HG02973 (cell line): ENCODE results near the gene SUPV3L1.

Source experiments
- ATAC-seq: cut with Tn5 transposase; IDR thresholded peaks from one replicate; pipeline ENCODE4 v1.9.1; 2021; ENCODE audit warnings: moderate library complexity; ENCODE audit not compliant: unreplicated experiment

The SUPV3L1 gene

GRCh38 chr10:69201045-69201444, 21.0 kb downstream of the SUPV3L1 start:
- ATAC-seq = no peak

DNA sequence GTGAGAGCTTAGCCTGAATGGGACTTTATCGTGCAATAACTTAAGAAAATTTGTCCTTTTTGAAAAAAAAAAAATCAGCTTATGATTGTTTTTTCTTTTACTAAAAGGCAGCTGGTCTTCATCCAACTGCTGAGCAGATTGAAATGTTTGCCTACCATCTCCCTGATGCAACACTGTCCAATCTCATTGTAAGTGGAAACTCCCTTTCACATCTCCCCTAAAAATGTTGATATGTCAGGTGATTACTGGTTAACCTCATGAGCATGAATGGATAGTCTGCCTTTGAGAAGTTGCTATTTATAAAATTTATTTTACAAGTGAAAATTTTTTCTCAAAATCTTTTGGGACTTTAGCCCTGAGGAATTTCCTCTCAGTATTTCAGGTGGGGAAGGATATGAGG, 22.3 kb downstream of the SUPV3L1 start:
- no peak for ATAC-seq

GRCh38 chr10:69208761-69209160, 28.7 kb downstream of the SUPV3L1 start:
- ATAC-seq = no peak

DNA sequence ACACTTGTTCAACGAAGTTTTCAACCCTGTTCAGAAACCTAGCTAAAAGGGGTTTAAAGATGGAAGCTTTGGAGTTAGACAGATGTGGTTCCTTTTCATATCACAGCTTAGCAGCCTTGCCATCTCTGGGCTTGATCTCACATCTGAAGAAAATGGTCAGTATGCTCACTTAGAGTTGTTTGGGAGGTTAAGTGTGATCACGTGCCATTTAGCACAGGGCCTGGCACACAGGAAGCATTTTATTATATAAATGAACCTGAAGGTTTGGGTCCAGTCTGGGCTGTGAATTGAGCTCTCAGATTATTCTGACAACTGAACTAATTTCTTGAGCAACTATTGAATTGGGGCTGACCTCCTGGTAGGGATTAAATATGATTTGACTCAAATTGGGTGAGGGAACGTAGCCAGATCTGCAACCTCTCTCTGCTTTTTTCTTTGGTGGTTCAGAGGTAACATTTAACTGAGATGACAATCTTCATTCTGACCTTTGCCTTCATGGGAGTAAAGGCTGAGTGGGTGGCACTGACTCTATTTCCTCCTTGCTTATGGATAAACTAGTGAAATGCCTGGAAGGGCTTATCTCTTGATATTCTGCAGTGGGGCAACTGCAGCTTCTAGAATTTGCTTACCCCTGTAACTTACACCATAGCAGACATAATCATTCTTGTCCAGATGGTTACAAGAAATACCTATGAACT, 29.9 kb downstream of the SUPV3L1 start:
- no peak for ATAC-seq

DNA sequence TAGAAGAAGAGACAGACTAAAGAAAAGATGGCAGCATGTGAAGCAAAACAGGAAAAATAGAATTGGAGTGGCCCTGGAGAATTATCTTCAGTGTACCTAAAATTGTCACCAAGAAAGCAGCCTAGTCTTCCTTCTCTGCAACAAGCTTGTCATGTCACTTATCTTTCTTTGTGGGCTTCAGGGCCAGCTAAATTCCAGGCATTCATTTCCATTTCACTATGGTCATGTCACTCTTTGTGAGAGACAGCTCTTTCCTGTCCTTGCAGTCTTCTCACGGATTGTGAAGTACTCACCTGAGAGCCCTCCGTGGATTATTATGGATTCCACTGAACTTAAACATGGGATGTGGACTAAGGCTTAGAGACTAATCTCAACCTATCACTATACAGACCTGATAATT, 31.1 kb downstream of the SUPV3L1 start:
- no peak for ATAC-seq

GRCh38 chr10:69211524-69211923, 31.5 kb downstream of the SUPV3L1 start:
- ATAC-seq = no peak

DNA sequence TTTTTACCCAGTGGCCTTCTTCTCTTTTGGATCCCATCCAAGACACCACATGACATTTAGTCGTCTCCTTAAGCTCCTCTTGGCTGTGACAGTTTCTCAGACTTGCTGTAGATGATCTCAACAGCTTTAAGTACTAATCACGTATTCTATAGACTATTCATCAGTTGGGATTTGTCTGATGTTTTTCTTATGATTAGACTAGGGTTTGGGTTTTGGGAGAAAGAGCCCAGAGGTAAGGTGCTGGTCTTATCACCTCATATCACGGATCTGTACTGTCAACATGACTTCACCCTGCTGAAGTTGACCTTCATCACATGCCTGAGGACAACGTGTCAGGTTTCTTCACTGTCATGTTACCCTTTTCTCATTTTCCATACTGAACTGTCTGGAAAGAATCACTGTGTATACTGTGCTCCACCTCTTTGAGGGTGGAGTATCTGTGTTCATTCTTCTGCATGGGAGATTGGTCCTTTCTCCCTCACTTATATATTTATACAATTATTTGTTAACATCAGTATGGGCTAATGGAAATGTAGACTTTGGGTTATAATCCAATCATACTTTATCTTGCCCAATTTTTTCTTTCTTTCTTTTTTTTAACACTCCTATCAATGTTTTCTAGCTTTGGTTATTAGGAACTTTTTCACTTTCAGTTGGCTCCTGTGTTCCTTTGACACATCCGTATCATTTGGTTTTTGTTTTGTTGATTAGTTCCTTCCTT, 33.7 kb downstream of the SUPV3L1 start:
- no peak for ATAC-seq

DNA sequence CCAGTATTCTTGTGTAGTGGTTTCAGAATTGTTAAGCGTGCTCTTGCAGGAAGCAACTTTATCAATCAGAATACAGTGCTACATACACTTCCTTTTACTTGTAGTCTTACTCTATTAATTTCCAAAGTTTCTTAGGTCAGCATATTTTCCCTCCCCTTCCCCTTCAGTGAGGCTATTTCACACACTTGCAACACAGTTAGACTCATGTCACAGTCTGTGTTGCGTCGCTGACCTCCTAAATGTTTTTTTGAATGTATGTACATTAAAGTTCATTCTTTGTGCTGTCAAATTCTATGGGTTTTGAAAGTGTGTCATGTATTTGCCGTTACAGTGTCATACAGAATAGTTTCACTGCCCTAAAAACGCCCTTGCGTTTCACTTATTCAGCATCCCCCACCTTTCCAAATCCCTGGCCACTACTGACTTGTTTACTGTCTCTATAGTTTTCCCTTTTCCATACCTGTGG, 34.7 kb downstream of the SUPV3L1 start:
- no peak for ATAC-seq

GRCh38 chr10:69215405-69216171, 35.6 kb downstream of the SUPV3L1 start:
- no peak for ATAC-seq

DNA sequence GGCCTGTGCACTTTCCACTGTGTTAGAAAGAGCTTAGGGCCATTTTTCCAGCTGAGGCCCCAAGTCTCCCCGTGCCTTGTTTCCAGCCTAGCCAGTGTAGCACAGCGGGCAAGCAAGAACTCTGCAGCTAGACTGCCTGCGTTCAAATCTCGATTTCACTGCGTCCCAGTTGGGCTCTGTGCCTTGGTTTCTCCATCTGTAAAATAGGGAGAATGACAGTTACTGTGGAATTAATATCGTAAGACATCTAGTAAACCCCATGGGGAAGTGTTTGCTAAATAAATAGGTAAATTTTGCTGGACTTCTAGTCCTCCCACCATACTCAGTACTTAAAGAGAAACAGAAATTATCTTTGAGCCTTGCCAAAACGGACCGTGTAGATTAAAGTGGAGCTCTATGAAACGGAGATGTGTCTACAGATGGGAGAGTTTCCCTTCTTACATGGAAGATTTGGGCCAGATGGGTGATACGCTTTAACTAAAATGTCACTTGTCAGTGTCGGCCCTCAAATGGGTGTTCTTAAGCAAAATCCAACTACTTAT, 36.6 kb downstream of the SUPV3L1 start:
- no peak for ATAC-seq

DNA sequence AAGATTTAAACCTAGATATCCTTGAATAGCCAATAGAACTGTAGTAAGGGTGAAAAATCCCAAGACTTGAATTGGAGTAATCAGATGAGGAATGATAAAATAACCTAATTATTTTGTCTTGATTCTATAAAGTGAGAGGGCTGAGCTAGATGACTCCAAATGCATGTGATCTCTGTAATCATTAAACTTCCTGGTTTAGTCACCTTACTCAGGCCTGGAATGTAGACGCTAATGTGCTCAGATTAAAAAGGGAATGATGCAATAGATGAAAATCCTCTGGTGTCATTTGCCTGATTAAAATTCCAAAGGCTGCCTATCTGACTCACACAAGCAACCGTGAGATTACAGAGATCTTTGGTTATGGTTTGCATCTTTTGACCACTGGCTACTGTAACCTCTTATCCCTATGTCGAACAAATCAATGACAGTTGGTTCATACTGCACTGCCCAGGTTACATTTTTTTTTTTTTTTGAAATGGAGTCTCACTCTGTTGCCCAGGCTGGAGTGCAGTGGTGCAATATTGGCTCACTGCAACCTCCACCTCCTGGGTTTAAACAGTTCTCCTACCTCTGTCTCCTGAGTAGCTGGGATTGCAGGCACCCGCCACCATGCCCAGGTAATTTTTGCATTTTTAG, 37.2 kb downstream of the SUPV3L1 start:
- ATAC-seq = no peak

DNA sequence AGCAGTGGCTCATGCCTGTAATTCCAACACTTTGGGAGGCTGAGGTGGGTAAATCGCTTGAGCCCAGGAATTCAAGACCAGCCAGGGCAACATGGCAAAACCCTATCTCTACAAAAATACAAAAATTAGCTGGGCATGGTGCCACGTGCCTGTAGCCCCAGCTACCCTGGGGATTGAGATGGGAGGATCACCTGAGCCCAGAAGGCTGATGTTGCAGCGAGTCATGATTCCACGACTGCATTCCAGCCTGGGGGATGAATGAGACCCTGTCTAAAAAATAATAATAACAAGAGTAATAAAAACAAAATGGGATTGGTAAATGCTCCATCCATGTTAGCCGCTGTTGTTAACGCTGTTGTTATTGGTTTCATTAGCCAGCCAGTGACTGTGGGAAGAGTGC, 38.8 kb downstream of the SUPV3L1 start:
- ATAC-seq = no peak

- no peak for ATAC-seq
Measured at GRCh38 chr10:69220041-69220451, 40.0 kb downstream of the SUPV3L1 start, which contains the start of gene HKDC1. Gene HKDC1 (plus strand): TSS chr10:69220332. CDS start chr10:69220436, 104 bp downstream.

- ATAC-seq = no peak
Measured at GRCh38 chr10:69220507-69220906, 40.5 kb downstream of the SUPV3L1 start.

DNA sequence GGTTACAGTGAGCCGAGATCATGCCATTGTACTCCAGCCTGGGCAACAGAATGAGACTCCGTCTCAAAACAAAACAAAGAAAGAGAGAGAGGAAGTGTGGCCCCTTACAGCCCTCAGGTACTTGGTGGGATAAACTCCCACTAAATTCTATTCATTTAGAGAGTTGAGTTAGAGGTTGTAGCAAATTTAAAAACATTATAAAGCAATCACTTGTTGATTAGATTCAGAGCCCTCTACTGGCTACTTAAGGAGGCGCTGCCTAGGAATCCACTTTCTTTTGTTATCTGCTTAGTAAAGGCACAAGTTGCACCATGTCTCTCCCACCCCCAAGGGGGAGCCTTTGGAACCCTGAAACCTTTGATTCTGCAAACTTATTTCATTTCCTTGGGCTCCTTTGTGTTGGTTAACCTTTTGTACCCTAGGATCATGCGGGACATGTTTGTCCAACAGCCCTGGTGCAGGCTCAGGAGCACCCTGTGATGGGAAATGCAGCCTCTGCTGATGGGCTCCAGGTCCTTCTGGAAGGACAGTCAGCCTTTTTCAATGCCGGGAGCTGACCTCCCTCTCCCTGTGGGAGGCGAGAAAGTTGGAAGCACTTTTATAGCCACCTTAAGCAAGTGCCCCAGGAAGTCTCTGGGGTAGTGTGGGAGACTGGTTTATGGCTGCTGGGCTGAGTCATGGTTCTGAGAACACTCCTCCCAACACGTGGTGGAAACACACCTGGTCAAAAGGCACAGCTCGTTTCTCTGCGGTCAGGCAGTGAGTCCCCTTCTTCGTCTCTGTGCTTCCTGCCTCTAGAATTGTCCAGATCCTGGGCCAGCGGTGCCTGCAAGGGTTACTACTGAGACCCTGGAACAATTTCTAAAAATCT, 42.4 kb downstream of the SUPV3L1 start:
- peak; percentile 90 for ATAC-seq

DNA sequence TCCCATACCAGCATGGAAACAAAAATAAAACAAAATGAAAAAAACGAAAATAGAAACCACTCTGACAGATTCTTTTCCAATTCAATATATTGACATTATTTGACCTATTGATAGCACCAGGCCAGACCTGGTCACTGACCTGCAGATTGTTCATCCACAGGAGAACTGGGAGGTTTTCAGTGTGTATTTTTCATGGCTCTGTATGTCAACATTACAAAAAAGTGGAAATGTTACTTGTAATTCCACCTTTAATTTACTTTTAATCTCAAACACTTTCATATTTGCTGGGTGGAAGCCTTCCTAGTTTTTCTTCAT, 43.0 kb downstream of the SUPV3L1 start:
- peak; percentile 7 for ATAC-seq

DNA sequence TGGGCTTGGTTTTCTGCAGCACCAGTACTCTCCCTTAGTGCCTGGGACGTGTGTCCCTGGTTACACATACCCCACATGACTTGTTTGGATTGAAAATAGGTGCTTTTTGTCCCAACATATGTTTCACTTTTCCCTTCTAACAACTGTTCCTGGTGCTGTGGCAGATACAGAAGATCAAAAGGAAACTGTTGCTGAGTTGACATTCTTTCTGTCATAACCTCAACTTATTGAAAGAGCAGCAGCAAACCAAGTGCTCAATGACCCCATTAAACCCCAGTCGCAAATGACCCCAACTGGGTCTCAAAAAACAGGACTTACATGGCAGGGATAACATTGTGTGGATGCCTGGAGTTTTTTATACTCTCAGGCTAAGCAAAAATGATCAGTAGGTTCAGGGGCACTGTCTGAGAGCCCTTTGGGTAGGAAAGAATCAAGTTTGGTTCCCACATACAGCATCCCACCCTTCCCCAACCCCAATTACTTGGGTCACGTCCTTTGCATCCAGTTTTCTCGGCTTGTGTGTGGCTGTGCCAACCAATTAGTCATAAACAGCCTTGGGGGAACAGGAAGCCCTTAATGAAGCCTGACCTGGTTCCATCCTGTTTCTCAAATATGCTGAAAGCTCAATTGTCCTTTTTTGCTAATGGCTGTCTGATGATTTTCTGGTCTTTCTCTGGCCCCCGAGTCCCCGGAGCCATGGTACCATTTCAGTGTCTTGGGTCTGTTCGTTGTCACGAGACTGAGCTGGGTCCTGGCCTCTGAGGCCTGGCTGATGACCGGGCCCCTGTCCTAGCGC, 45.0 kb downstream of the SUPV3L1 start:
- ATAC-seq = no peak

DNA sequence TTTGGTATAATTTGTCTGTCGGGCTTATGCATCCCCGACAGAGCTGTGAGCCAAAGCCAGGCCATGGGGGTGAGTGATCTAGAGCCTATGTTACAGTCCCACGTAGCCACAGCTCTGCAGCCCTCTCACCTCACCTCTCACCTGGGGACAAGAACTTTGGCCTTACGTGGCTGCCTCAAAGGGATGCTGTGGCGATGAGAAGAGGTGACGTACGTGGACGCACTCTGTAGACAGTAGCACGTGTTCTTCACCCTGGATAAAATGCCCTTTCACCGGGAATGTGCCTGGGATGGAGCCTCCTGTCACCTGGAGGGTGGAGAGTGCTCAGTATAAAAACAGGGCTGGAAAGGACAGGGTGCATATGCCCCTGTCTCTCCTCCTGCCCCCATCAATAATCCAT, 45.6 kb downstream of the SUPV3L1 start:
- ATAC-seq = no peak

GRCh38 chr10:69226919-69227450, 47.0 kb downstream of the SUPV3L1 start:
- no peak for ATAC-seq
